ENCODE results near the gene UGT1A5. TPM values are rescaled to one million over a fixed set of nuclear protein-coding genes. Genes with fewer than 3 reads are reported as not detected.

UGT1A5 gene
- total and polyA plus RNA-seq, 2 of the 4 experiments (the other 2 are of a cell fraction): not detected

DNA sequence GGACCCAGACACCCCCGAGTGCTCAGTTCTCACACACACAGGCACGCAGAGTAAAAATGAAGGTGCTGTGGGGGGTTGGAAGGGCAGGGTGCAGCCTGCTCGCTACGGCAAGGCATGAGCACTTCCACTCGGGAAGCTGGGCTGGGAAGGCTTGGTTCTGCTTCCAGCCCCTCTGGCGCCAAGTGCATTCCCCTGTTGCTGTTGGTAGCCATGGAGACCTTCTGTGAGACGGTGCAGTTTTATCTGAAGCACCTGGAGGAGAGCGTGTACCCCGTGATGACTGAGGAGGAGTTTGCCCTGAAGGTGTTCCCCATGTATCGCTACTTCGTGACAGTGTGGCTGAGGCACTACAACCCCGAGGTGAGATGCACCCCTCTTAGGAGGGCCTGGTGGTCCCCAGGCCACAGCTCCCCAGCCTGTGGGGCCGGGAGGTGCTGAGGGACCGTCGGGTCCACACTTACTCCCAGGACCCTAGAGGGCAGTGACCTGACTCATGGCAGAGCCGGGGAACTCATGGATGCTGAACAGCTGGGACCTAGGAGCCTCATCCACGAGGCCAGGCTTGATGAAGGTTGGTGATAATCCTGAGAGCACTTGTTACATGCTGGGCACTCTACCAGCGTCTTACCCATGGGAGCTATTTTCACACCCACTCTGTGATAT, 80.9 kb downstream of the UGT1A5 start:
- no peak overlapping the region for H4K91ac ChIP-seq (ENCODE audit: insufficient read depth, low read depth, low read length)
- no peaks in the 10 kb centered on the region for H4K20me1 ChIP-seq (ENCODE audit: insufficient read depth, low read length)
- no peak overlapping the region for H3K4ac ChIP-seq (ENCODE audit: low read depth, low read length)
- H3K79me1 ChIP-seq (ENCODE audit: low read depth in 1 of 2, low read length in 2 of 2): no peaks in the 10 kb centered on the region
- ChIA-PET POLR2A (ENCODE audit: unreplicated experiment) (no interaction called here), CTCF (no interaction called here)
- H4K8ac ChIP-seq (ENCODE audit: low read depth in 2 of 2, low read length in 2 of 2): no peak overlapping the region
- H3K9ac ChIP-seq (ENCODE audit: low read depth, low read length): no peak overlapping the region
- H3K4me3 ChIP-seq (ENCODE audit: insufficient read depth, low read depth, low read length): no peak overlapping the region
- H2AK9ac ChIP-seq (replicated peaks; ENCODE audit: low read depth, low read length, poor library complexity): no peak overlapping the region
- H3K36me3 ChIP-seq (ENCODE audit: control insufficient read depth, insufficient read depth, low read length): no peaks in the 10 kb centered on the region
- peaks cover 10% of the 10 kb centered on the region for H3K27me3 ChIP-seq (ENCODE audit: control insufficient read depth, insufficient read depth, low read length)
- no peak overlapping the region for H2BK120ac ChIP-seq (ENCODE audit: low read depth, low read length)
- BruUV-seq (replicated peaks): no TSS peak
- no peak overlapping the region for H3K56ac ChIP-seq (ENCODE audit: extremely low read depth, insufficient read depth, low read length)
- no peak overlapping the region for H3K14ac ChIP-seq (replicated peaks; ENCODE audit: low read depth, low read length)
- no peak overlapping the region for H2AK5ac ChIP-seq (ENCODE audit: low read depth, low read length)
- in situ Hi-C loops (cut with MboI; ENCODE audit: low sequenced_read_pairs) (no loop called here), intact Hi-C loops (cut with micrococcal nuclease) (no loop called here), dilution Hi-C loops (cut with HindIII; ENCODE audit: low sequenced_read_pairs, unreplicated experiment) (no loop called here)
- H3K9me1 ChIP-seq (ENCODE audit: insufficient read depth, low read length): no peaks in the 10 kb centered on the region
- no peak overlapping the region for H2BK20ac ChIP-seq (ENCODE audit: low read depth, low read length)
- DNase-seq (no peak), ATAC-seq (ENCODE audit: low read depth) (no peak)
- TF ChIP-seq MAFK (IDR thresholded peaks at IDR 0.05; ENCODE audit: low read depth, low read length): no peak
- TF ChIP-seq MAZ (IDR thresholded peaks at IDR 0.05; ENCODE audit: borderline replicate concordance, low read depth, low read length): no peak
- TF ChIP-seq CEBPB (IDR thresholded peaks at IDR 0.05; ENCODE audit: low read depth, low read length): no peak
- TF ChIP-seq BHLHE40 (IDR thresholded peaks at IDR 0.05; ENCODE audit: low read depth, low read length): no peak
- TF ChIP-seq RFX5 (IDR thresholded peaks at IDR 0.05; ENCODE audit: low read depth, low read length): no peak
- no peak for TF ChIP-seq RAD21 (IDR thresholded peaks at IDR 0.05; ENCODE audit: low read length)
- TF ChIP-seq, protein P1, sequence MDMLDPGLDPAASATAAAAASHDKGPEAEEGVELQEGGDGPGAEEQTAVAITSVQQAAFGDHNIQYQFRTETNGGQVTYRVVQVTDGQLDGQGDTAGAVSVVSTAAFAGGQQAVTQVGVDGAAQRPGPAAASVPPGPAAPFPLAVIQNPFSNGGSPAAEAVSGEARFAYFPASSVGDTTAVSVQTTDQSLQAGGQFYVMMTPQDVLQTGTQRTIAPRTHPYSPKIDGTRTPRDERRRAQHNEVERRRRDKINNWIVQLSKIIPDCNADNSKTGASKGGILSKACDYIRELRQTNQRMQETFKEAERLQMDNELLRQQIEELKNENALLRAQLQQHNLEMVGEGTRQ (IDR thresholded peaks at IDR 0.05; ENCODE audit: low read depth, low read length): no peak
- no peak for TF ChIP-seq FOS (IDR thresholded peaks at IDR 0.05; ENCODE audit: low read depth, low read length)
- no peak for TF ChIP-seq NFE2L2 (IDR thresholded peaks at IDR 0.05; ENCODE audit: low read depth, low read length)
- no peak for TF ChIP-seq CHD1 (IDR thresholded peaks at IDR 0.05; ENCODE audit: low read depth, low read length)
- TF ChIP-seq POLR2A (IDR thresholded peaks at IDR 0.05; ENCODE audit: low read depth, low read length): no peak
- TF ChIP-seq, protein P2, sequence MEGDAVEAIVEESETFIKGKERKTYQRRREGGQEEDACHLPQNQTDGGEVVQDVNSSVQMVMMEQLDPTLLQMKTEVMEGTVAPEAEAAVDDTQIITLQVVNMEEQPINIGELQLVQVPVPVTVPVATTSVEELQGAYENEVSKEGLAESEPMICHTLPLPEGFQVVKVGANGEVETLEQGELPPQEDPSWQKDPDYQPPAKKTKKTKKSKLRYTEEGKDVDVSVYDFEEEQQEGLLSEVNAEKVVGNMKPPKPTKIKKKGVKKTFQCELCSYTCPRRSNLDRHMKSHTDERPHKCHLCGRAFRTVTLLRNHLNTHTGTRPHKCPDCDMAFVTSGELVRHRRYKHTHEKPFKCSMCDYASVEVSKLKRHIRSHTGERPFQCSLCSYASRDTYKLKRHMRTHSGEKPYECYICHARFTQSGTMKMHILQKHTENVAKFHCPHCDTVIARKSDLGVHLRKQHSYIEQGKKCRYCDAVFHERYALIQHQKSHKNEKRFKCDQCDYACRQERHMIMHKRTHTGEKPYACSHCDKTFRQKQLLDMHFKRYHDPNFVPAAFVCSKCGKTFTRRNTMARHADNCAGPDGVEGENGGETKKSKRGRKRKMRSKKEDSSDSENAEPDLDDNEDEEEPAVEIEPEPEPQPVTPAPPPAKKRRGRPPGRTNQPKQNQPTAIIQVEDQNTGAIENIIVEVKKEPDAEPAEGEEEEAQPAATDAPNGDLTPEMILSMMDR (conservative IDR thresholded peaks at IDR 0.05; ENCODE audit: low read depth, low read length): no peak
- H3K4me2 ChIP-seq (ENCODE audit: low read depth, low read length): no peak overlapping the region
- H2AFZ ChIP-seq (replicated peaks; ENCODE audit: low read length, poor library complexity): peak overlapping the region; percentile 26
- no peak overlapping the region for H3K27ac ChIP-seq (ENCODE audit: insufficient read depth, low read length)
- no peak overlapping the region for H4K5ac ChIP-seq (ENCODE audit: low read depth, low read length)
- WGBS, 2 experiments (ENCODE audit: extremely low coverage in 2 of 2, insufficient read length in 1 of 2): 71% methylated on average over 5 of the region's 18 CpGs; no CpG with 5 or more reads in 1 of the 2 experiments
- no peak overlapping the region for H3K18ac ChIP-seq (ENCODE audit: low read depth, low read length)
- H2BK5ac ChIP-seq (ENCODE audit: low read depth, low read length, poor library complexity, severe bottlenecking): no peak overlapping the region
- H3K4me1 ChIP-seq (ENCODE audit: control insufficient read depth, insufficient read depth, low read length): no peaks in the 10 kb centered on the region
- no peak overlapping the region for H3K23ac ChIP-seq (ENCODE audit: low read depth, low read length)
- no peaks in the 10 kb centered on the region for H3K9me3 ChIP-seq (ENCODE audit: control insufficient read depth, insufficient read depth, low read length)
- H2BK15ac ChIP-seq (ENCODE audit: low read depth, low read length): no peak overlapping the region
